Measurements from ENCODE around the gene CCDC85B. TPM values are rescaled to one million over a fixed set of nuclear protein-coding genes. Genes with fewer than 3 reads are reported as not detected.
A peak's percentile ranks its signal among the peaks of the same experiment; 100 is the strongest.
"Not testable (repeated sequence)": the region's sequence is repeated elsewhere in the genome, so short reads cannot be mapped to it uniquely, and the experiment has no call there.

CCDC85B gene
- total RNA-seq (67.3 and 80.2 TPM in 2 replicates), polyA plus RNA-seq (83.4 and 96.5 TPM in 2 replicates)

DNA sequence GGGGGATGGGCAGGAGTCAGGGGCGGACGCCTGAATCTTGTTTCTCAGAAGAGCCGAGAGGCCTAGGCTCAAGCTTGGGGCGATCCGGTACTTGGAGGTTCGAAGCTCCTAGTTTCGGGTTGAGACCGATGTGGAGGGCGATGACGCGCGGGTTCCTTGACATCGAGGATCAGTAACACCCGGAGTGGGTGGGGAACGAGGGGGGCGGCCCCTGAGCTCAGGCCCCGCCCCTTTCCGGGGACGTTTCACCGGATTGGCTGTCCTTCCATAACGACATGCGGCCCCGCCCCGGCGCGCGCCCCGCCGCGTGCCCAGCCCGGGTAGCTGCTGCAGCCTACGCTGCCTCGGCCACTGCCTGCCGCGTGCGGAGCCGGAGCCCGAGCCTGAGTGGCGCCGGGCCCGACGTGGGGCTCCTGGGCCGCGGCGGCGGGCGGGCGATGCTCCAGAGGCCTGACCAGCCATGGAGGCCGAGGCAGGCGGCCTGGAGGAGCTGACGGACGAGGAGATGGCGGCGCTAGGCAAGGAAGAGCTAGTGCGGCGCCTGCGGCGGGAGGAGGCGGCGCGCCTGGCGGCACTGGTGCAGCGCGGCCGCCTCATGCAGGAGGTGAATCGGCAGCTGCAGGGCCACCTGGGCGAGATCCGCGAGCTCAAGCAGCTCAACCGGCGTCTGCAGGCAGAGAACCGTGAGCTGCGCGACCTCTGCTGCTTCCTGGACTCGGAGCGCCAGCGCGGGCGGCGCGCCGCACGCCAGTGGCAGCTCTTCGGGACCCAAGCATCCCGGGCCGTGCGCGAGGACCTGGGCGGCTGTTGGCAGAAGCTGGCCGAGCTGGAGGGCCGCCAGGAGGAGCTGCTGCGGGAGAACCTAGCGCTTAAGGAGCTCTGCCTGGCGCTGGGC is at the start of gene CCDC85B:
TSS of gene CCDC85B (plus strand) at position 350 of the 895 bp plus-strand sequence. CDS start at position 461, 111 bp downstream.
- DNase-seq (ENCODE audit: low read depth in 1 of 2, low spot score in 1 of 2): peak; percentile 97 to 98
- peaks cover 23% of the 10 kb centered on the region for H3K4me1 ChIP-seq (ENCODE audit: low read depth)
- TF ChIP-seq, protein P1, sequence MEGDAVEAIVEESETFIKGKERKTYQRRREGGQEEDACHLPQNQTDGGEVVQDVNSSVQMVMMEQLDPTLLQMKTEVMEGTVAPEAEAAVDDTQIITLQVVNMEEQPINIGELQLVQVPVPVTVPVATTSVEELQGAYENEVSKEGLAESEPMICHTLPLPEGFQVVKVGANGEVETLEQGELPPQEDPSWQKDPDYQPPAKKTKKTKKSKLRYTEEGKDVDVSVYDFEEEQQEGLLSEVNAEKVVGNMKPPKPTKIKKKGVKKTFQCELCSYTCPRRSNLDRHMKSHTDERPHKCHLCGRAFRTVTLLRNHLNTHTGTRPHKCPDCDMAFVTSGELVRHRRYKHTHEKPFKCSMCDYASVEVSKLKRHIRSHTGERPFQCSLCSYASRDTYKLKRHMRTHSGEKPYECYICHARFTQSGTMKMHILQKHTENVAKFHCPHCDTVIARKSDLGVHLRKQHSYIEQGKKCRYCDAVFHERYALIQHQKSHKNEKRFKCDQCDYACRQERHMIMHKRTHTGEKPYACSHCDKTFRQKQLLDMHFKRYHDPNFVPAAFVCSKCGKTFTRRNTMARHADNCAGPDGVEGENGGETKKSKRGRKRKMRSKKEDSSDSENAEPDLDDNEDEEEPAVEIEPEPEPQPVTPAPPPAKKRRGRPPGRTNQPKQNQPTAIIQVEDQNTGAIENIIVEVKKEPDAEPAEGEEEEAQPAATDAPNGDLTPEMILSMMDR (IDR thresholded peaks at IDR 0.05; ENCODE audit: low read depth, low read length): peak; percentile 3
- peak within 1 kb of the TSS; percentile 57 for H3K4me3 ChIP-seq
- H3K27me3 ChIP-seq: peaks cover 2% of the 10 kb centered on the region
- H3K9me3 ChIP-seq (ENCODE audit: low read depth): no peaks in the 10 kb centered on the region
- H3K36me3 ChIP-seq: no peaks in the 10 kb centered on the region
- peak within 1 kb of the TSS; percentile 76 for H3K27ac ChIP-seq

GRCh38 chr11:65842144-65842543 is 48.3 kb upstream of the CCDC85B start:
- H3K9me3 ChIP-seq (ENCODE audit: low read depth): no peaks in the 10 kb centered on the region
- no peaks in the 10 kb centered on the region for H3K27me3 ChIP-seq
- H3K4me3 ChIP-seq: no peak overlapping the region
- no peaks in the 10 kb centered on the region for H3K36me3 ChIP-seq
- no peak for DNase-seq (ENCODE audit: low read depth in 1 of 2, low spot score in 1 of 2)
- TF ChIP-seq, protein P1 (IDR thresholded peaks at IDR 0.05; ENCODE audit: low read depth, low read length): no peak
- no peak overlapping the region for H3K27ac ChIP-seq
- no peaks in the 10 kb centered on the region for H3K4me1 ChIP-seq (ENCODE audit: low read depth)

GRCh38 chr11:65843811-65844210 is 46.7 kb upstream of the CCDC85B start:
- Histone ChIP-seq H3K4me3 (no peak overlapping the region), H3K4me1 (ENCODE audit: low read depth) (no peaks in the 10 kb centered on the region), H3K9me3 (ENCODE audit: low read depth) (no peaks in the 10 kb centered on the region), H3K36me3 (no peaks in the 10 kb centered on the region), H3K27ac (no peak overlapping the region), H3K27me3 (no peaks in the 10 kb centered on the region)
- DNase-seq (ENCODE audit: low read depth in 1 of 2, low spot score in 1 of 2): no peak
- TF ChIP-seq, protein P1 (IDR thresholded peaks at IDR 0.05; ENCODE audit: low read depth, low read length): no peak

- TF ChIP-seq, protein P1 (IDR thresholded peaks at IDR 0.05; ENCODE audit: low read depth, low read length): no peak
- Histone ChIP-seq H3K4me1 (ENCODE audit: low read depth) (no peaks in the 10 kb centered on the region), H3K4me3 (no peak overlapping the region), H3K36me3 (no peaks in the 10 kb centered on the region), H3K9me3 (ENCODE audit: low read depth) (no peaks in the 10 kb centered on the region), H3K27ac (no peak overlapping the region), H3K27me3 (no peaks in the 10 kb centered on the region)
- DNase-seq (ENCODE audit: low read depth in 1 of 2, low spot score in 1 of 2): no peak
Observed at GRCh38 chr11:65844231-65844872, 46.1 kb upstream of the CCDC85B start.

DNA sequence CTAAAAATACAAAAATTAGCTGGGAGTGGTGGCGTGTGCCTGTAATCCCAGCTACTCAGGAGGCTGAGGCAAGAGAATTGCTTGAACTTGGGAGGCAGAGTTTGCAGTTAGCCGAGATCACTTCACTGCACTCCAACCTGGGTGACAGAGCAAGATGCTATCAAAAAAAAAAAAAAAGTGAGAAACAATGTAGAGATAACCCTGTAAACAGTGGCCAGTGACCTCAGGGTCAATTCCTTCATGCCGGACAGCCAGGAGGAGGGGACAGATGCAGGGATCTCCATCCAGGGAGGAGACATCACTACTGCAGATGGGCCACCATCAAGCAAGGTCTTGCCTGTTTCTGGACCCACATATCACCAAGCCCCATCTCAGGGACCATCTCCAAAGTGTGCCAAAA is 42.7 kb upstream of the CCDC85B start:
- Histone ChIP-seq H3K4me1 (ENCODE audit: low read depth) (no peaks in the 10 kb centered on the region), H3K27me3 (no peaks in the 10 kb centered on the region), H3K4me3 (no peak overlapping the region), H3K36me3 (no peaks in the 10 kb centered on the region), H3K9me3 (ENCODE audit: low read depth) (no peaks in the 10 kb centered on the region), H3K27ac (no peak overlapping the region)
- DNase-seq (ENCODE audit: low read depth in 1 of 2, low spot score in 1 of 2): no peak
- TF ChIP-seq, protein P1 (IDR thresholded peaks at IDR 0.05; ENCODE audit: low read depth, low read length): no peak

DNA sequence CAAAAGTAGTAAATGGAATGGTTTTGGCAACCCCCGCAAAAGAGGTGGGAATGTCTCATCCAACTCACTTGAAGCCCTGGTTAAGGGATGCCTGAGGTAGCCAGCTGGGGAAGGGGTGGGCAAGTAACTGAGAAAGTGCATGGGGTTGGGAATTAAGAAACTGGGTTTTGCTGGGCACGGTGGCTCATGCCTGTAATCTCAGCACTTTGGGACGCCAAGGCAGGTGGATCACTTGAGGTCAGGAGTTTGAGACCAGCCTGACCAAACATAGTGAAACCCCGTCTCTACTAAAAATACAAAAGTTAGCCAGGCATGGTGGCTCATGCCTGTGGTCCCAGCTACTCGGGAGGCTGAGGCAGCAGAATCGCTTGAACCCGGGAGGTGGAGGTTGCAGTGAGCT is 41.8 kb upstream of the CCDC85B start:
- not testable (repeated sequence) for H3K27ac ChIP-seq; H3K4me3 ChIP-seq; H3K9me3 ChIP-seq (ENCODE audit: low read depth); DNase-seq (ENCODE audit: low read depth in 1 of 2, low spot score in 1 of 2); H3K36me3 ChIP-seq; H3K4me1 ChIP-seq (ENCODE audit: low read depth); H3K27me3 ChIP-seq

All from cardiac muscle cell (in vitro differentiated cells and primary cell).